H1 (cell line): ENCODE data around the gene RHBDF2.

Experiments
- ATF2 ChIP-seq: IDR thresholded peaks from 2 replicates; pipeline ENCODE4 v1.6.1; 2012; ENCODE audit warnings: low read length, inconsistent platforms
- BCL11A ChIP-seq, 2 experiments: IDR thresholded peaks; one replicate each; pipeline ENCODE4 v1.6.1; 2011; ENCODE audit warnings: low read depth in 2 of 2, low read length in 2 of 2, mild to moderate bottlenecking in 2 of 2
- CHD2 ChIP-seq: IDR thresholded peaks from 2 replicates; pipeline ENCODE4 v1.6.1; 2012; ENCODE audit warnings: low read length, improper control_type of control experiment
- CTCF ChIP-seq, 3 experiments: IDR thresholded peaks; 1 replicate in 2 of 3; 2 replicates in 1 of 3; pipeline versions ENCODE4 v1.5.1 to v1.6.1; 2011; ENCODE audit warnings: low read length in 3 of 3, mild to moderate bottlenecking in 3 of 3, inconsistent platforms in 2 of 3, low read depth in 1 of 3, moderate library complexity in 1 of 3; ENCODE audit not compliant: insufficient read depth in 1 of 3; ENCODE audit errors: control extremely low read depth in 1 of 3
- EGR1 ChIP-seq: IDR thresholded peaks from 2 replicates; pipeline ENCODE4 v1.6.1; 2011; ENCODE audit warnings: low read depth, low read length, borderline replicate concordance
- JUND ChIP-seq: IDR thresholded peaks from 2 replicates; pipeline ENCODE4 v1.6.1; 2011; ENCODE audit warnings: mild to moderate bottlenecking, improper control_type of control experiment, low read length
- POLR2A ChIP-seq, 2 experiments: IDR thresholded peaks; 1 replicate in 1 of 2; 2 replicates in 1 of 2; pipeline ENCODE4 v1.6.1; 2011; ENCODE audit warnings: low read depth in 2 of 2, low read length in 2 of 2, mild to moderate bottlenecking in 2 of 2; ENCODE audit errors: control extremely low read depth in 1 of 2
- POLR2AphosphoS5 ChIP-seq: IDR thresholded peaks from 2 replicates; pipeline ENCODE4 v1.6.1; 2011; ENCODE audit warnings: low read depth, low read length
- RAD21 ChIP-seq, 2 experiments: IDR thresholded peaks in 1 of 2; conservative IDR thresholded peaks in 1 of 2; 2 replicates each; pipeline ENCODE4 v1.6.1; 2011; ENCODE audit warnings: low read depth in 2 of 2, low read length in 2 of 2, improper control_type of control experiment in 1 of 2, inconsistent platforms in 1 of 2, mild to moderate bottlenecking in 1 of 2, moderate library complexity in 1 of 2
- SIN3A ChIP-seq, 2 experiments: IDR thresholded peaks in 1 of 2; conservative IDR thresholded peaks in 1 of 2; 2 replicates each; pipeline ENCODE4 v1.6.1; 2011 to 2012; ENCODE audit warnings: low read length in 2 of 2, improper control_type of control experiment in 1 of 2, low read depth in 1 of 2, mild to moderate bottlenecking in 1 of 2
- TBP ChIP-seq: IDR thresholded peaks from 2 replicates; pipeline ENCODE4 v1.6.1; 2011; ENCODE audit warnings: low read depth, low read length, improper control_type of control experiment
- YY1 ChIP-seq: IDR thresholded peaks from 2 replicates; pipeline ENCODE4 v1.6.1; 2011; ENCODE audit warnings: low read depth, mild to moderate bottlenecking, low read length

GRCh38 chr17:76501827-76502307 lies 644 bp upstream of the RHBDF2 start:
- TF ChIP-seq JUND (no peak), POLR2A (IDR thresholded peaks at IDR 0.05; ENCODE audit: control extremely low read depth in 1 of 2, low read depth in 2 of 2, low read length in 2 of 2) (no peak), EGR1 (no peak), CTCF (IDR thresholded peaks at IDR 0.05; ENCODE audit: control extremely low read depth in 1 of 3, insufficient read depth in 1 of 3, low read depth in 1 of 3, low read length in 3 of 3) (no peak), RAD21 (IDR thresholded peaks at IDR 0.05 in 1 of 2, conservative IDR thresholded peaks at IDR 0.05 in 1 of 2; ENCODE audit: low read depth in 2 of 2, low read length in 2 of 2) (no peak), ATF2 (no peak), YY1 (no peak), SIN3A (conservative IDR thresholded peaks at IDR 0.05 in 1 of 2, IDR thresholded peaks at IDR 0.05 in 1 of 2; ENCODE audit: low read depth in 1 of 2, low read length in 2 of 2) (no peak), BCL11A (IDR thresholded peaks at IDR 0.05; ENCODE audit: low read depth in 2 of 2, low read length in 2 of 2) (no peak), TBP (no peak), POLR2AphosphoS5 (no peak), CHD2 (no peak)
